HG02623 (cell line): ENCODE measurements around the gene C7orf25.

Source experiments
- ATAC-seq: cut with Tn5 transposase; IDR thresholded peaks from one replicate; pipeline ENCODE4 v1.9.1; 2021; ENCODE audit warnings: moderate library complexity; ENCODE audit not compliant: unreplicated experiment

C7orf25 gene

GRCh38 chr7:42911454-42912447 is at the start of gene C7orf25:
Gene C7orf25 (minus strand): TSS chr7:42912070. CDS start chr7:42910900, 1,170 bp downstream.
- peak; percentile 93 for ATAC-seq

- ATAC-seq: no peak
Observed at GRCh38 chr7:42961170-42961569, 49.3 kb upstream of the C7orf25 start.

DNA sequence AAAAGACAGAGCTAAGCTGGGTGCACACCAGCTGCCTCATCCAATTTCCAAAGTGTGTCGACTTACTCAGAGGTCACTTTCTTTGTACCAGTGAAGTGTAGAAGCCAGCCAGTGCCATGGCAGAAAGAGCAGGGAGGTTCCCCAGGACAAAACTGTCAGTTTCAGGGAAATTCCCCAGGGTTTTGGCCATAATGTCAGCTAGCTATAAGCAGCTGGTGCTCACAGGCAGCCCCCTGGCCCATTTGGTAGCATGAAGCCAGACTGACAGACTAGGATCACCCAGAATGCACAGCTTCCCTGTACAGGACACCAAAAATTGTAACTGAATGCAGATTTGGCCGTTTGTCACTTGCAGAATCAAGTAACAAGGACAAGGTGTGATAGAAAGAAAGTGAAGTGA is 48.9 kb upstream of the C7orf25 start:
- no peak for ATAC-seq

DNA sequence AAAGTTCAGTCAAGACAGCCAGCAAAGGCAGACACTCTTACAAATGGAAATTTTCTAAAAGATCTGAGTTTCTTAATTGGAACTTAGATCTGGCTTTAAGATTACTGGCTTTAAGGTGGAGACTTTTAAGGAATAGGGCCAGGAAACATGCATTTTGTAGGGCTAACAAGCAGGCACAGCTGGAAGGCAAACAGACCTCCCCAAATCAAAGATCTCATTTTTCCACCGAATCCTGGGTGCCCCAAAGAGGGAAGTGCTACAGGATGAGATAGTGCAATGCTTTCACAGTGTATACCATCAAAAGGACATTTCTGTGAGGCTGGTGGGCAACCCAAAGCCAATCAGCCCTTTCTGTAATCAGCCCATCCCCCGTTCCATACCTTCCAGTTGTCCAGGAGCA is 47.7 kb upstream of the C7orf25 start:
- no peak for ATAC-seq

DNA sequence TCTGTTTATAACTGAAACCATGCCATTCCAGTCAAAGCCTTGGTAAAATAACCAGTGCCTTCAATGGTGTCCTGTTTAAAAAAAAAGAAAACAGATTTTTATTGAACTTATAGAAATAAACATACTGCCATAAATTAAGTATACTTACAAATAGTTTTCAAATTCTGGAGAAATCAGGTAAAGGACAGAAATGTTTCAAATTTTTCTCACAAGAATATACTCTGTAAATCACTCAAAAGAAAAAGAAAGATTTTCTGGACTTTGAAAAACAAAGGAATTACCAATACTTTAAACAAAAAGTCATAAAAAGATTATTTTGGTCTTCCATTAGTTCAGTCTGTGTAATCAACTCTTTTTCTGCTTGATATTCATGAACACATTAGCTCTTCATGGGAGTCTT is 44.2 kb upstream of the C7orf25 start:
- ATAC-seq: no peak

GRCh38 chr7:42953994-42954393 is 42.1 kb upstream of the C7orf25 start:
- no peak for ATAC-seq

DNA sequence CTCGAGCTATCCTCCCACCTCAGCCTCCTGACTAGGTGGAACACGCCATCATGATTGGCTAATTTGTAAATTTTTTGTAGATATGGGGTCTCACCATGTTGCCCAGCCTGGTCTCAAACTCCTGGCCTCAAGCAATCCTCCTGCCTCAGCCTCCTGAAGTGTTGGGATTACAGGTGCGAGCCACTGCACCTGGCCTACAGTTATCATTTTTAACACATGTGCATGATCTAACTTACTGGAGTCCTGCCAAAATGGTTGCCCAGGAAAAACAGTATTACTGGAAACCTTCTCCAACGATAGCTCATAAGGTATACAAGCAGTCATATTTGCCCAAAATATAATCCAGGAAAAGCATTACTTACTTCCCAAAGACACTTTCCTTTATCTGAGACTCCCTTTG is 40.5 kb upstream of the C7orf25 start:
- no peak for ATAC-seq

DNA sequence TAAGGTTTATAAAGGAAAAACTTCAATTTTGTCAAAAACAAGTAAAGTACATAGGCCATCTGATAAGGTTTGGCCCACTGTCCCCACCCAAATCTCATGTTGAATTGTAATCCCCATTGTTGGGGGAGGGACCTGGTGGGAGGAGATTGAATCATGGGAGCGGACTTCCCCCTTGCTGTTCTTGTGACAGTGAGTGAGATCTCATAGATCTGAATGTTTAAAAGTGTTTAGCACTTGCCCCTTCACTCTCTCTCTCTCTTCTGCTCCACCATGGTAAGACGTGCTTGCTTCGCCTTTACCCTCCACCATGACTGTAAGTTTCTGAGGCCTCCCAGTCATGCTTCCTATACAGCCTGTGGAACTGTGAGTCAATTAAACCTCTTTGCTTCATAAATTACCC is 38.5 kb upstream of the C7orf25 start:
- no peak for ATAC-seq

DNA sequence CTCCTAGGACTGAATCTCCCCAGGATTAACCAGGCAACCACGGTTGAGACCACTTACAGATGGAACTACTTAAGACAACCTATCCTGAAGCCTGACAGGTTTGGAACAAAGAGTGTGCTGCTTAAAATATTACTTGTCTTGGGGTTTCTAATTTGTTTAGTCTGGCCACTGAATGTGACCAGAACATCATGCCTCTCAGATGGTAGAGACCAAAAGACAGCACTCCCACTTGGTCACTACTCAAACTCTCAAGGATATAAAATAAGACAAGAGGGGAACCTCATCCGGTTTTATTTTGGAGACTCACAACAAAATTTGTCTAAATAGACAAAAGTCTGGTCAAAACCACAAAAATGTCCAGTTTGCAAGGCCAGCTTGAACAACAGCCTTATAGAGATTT is 35.7 kb upstream of the C7orf25 start:
- no peak for ATAC-seq

- ATAC-seq: no peak
Observed at GRCh38 chr7:42946627-42946950, 34.7 kb upstream of the C7orf25 start.

- ATAC-seq: peak; percentile 60
Observed at GRCh38 chr7:42945821-42946626, 34.2 kb upstream of the C7orf25 start.

DNA sequence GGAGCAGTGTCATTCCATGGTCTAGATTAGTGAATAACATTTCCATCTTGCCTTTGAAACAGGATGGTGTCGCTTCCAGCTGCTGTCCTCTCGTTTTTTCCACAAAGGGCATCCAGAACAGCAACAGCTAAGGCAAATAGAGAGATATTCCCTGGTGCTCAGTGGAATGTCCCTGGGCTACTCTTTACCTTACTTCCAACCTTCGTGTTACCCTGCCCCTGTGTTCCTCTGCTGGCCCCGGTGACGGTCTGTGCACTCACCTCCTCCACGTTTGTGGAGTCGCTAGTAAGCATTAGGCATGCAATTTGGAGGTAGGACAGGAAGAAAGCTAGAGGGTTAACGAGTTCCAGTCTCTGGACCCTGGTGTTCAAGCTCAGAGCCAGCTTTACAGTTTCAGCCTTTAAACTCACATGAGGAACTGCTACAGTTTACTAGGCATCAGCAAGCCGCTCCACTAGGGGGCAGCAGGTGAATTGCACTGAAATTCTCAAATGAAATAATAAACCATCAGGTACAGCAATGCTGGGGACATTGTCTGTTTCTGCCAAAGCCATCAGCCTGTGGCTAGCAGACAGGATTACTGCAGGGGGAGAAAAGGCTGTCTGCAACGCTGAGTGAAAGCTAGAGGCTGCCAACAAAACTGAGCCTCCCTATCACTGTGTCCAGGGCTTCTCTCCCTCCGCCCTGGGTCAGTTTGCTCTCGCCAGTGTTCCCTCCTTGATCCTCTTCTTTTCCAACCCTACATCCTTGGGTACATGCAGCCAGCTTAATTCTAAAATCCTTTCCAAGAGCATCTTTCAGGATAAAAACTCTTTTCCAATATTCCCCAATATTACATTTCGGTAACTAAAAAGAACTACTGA is 29.3 kb upstream of the C7orf25 start:
- ATAC-seq: peak; percentile 45

DNA sequence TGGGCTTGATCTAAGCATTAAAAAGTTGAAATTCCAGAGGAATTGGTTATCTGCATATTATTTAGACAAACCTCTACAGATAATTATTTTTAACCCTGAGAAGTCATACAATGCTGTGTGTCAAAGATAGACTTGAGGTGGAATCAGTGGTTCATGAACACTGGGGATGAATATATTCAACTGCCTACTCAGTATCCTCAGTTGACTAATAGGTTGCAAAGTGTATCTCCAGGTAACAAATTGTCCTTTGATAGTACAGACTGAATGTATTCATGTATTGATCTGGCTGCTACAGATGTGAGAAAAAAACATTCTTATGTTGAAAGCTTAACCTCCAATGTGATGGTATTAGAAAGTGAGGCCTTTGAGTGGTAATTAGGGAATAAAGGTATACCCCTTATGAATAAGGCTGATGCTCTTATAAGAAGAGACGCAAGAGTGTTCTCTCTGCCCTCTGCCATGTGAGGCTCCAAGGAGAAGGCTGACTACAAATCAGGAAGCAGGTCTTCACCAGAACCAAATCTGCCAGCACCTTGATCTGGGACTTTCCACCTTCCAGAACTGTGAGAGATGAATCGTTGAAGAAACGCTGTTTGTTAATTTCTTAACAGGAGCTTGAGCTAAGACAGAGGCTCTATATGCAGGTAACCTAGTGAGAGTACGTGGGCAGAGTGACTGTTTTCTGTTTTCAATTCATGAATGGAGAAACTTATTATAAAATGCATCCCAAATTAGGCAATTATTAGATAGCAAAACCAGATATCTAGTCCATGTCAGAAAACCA is 27.8 kb upstream of the C7orf25 start:
- no peak for ATAC-seq

- ATAC-seq: no peak
Observed at GRCh38 chr7:42935861-42936260, 24.0 kb upstream of the C7orf25 start.

DNA sequence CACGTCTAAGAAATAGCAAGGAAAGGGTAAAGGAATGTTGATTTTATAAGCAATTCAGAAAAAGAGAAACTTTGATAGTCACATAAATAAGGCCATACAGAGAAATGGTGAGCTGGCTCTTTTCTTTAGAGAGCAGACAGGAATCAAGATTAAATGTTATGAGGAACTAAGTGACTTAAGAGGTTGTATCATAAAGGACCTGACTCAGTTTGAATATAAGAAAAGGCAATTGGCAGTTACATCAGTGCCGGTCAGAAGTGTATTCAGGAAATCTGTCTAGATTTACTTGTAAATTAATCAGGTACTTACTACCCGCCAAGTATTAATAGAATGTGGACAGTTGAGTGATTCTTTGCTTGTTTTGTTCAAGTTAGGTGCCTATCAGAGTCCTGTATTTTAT is 22.4 kb upstream of the C7orf25 start:
- ATAC-seq: no peak

DNA sequence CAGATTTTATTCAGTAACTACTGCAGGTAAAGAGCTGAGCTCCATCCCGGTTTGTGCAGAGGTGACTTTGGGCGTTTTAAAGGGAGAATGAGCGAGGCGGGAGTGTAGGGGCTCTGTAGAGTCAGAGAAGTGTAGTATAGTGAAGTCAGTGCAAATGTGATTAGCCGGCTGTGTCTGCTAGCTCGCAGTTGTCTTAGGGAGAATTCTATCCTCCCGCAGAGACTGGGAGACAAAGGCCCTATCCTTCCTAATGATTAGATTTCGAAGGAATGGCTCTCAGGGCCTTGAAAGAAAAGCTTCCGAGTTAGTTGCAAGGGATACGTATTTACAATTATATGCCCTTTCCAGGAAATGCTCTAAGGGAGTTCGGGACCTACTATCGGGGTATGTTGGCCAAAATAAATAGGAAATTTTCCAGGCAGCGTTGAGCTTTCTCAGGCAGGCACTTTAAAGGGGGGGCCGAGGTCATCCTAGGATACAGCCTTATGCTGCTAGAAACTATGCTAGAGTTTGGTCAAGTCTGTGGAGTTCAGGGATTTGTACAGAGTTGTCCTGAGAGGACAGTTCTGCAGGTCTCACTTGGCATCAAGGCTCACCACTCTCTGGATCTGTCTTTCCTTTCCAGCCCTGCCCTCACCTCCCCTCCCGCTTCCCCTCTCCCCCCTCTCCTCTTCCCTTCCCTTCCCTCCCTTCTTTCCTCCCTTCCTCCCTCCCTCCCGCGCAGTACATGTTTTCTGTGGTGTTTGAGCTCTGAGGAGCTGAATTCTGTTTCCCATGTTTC is 21.1 kb upstream of the C7orf25 start:
- ATAC-seq: no peak

DNA sequence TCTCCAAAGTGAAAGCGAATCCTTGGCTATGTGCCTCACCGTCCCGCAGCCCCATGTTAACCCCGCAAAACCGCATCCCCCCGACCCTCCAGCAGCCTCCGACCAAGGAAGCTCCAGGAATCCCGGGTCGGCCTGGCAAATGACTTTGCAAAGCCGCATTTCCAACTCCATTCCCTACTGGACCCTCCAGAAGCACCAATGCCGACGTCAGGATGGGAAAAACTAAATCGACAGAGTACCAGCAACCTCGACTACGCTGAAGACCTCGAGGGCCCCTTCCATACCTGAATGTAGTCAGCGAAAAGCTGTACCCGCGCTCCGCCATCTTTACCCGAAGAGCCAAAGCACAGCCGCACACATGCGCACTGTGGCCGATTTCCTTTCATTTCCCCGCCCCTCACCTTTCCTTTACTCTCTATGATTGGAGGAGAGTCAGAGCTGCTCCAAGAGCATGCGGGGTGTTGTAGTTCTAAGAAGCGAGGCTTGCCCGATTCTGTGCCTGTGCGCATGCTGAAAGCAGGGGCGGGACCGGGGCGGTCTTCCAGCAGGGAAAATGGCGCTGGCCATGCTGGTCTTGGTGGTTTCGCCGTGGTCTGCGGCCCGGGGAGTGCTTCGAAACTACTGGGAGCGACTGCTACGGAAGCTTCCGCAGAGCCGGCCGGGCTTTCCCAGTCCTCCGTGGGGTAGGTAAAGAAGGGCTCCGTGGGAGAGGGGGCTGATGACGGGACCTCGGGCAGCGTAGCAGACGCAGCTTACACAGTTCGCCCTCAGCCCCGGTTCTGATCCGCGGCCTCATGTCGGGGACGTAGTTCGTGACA is 20.2 kb upstream of the C7orf25 start, which contains the start of the genes MRPL32 and PSMA2:
TSS of gene MRPL32 (plus strand) at position 543 of the 818 bp plus-strand sequence. CDS start at position 554, 11 bp downstream.
TSS of gene PSMA2 (minus strand) at position 341 of the 818 bp plus-strand sequence. CDS start at position 325, 16 bp downstream.
- peak; percentile 99 for ATAC-seq

DNA sequence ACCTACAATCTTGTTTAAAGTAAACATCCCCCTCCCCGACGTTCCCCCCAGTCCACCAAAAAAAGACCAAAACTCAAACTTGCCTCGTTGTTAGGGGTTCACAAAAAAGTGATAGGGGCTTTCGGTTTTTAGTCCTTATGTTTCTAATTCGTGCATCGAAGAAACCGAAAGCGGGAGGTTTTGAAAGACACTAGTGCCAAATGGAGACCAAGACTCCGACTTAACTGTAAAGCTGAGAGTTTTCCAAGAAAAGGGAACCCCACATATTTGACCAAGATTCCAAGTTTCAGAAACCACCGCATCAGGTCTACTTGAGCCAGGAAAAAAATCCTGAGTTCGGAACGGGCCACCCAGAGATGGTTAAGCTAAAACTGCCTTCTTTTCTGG is 19.6 kb upstream of the C7orf25 start:
- no peak for ATAC-seq
